NT2/D1 (cell line): Measurements from ENCODE around the gene SPATA7.

Source experiments
- SUZ12 ChIP-seq: IDR thresholded peaks from 2 replicates; pipeline ENCODE4 v1.6.1; 2011; ENCODE audit not compliant: insufficient read length, insufficient read depth; ENCODE audit errors: extremely low read depth
- YY1 ChIP-seq: IDR thresholded peaks from 2 replicates; pipeline ENCODE4 v1.6.1; 2011; ENCODE audit not compliant: insufficient read length, insufficient read depth
- ZNF274 ChIP-seq: IDR thresholded peaks from 2 replicates; pipeline ENCODE4 v1.6.1; 2011; ENCODE audit warnings: mild to moderate bottlenecking, low read depth, low read length

DNA sequence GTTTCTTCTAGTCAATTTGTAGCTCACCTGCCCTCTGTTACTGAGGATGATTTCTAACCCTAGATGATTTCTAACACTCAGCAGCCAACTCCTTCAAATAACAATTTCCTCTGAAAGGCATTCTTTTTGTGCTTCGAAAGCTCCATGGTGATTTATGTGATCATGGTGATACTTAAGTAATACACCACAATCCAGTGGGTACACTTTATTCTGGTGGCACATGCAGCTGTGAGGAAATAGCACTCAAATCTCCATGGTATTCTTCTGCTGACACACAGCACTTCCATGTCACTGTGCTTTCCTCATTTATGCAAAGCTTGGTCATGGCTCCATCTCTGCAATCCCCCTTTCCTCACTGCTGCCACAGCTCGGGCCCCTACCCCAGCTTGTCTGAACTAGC, 95.6 kb downstream of the SPATA7 start:
- TF ChIP-seq ZNF274 (no peak), YY1 (no peak), SUZ12 (no peak)
